HG02852 (cell line): ENCODE measurements around the gene RNASE12.

Source experiments
- ATAC-seq: cut with Tn5 transposase; IDR thresholded peaks from one replicate; pipeline ENCODE4 v1.9.1; 2021; ENCODE audit warnings: mild to moderate bottlenecking, moderate library complexity; ENCODE audit not compliant: unreplicated experiment

Gene RNASE12

DNA sequence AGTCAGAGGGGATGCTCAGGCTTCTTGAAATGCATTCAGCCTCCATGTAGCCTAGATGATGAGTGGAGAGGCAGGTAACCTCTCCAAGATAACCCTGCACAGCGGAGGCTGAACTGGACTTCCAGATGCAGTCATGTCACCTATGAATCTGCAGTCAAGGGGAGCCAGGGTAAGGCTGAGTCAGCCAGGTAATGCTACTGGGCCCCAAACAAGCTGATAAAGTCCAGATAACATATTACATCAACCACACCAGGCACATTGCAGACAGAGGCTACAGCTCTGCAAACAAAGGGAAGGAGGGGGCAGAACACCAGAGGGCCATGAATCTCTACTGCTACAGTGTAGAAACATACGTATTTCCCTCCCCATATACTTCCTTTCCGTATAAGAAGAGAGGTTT, 44.3 kb downstream of the RNASE12 start:
- ATAC-seq, result no peak
